GM19328 (cell line): ENCODE measurements around the gene TMBIM4.
"Not testable (repeated sequence)": the region's sequence is repeated elsewhere in the genome, so short reads cannot be mapped to it uniquely, and the experiment has no call there.

ENCODE experiments used
- ATAC-seq: cut with Tn5 transposase; IDR thresholded peaks from one replicate; pipeline ENCODE4 v1.9.1; 2021; ENCODE audit warnings: mild to moderate bottlenecking, moderate library complexity; ENCODE audit not compliant: unreplicated experiment

TMBIM4 gene

DNA sequence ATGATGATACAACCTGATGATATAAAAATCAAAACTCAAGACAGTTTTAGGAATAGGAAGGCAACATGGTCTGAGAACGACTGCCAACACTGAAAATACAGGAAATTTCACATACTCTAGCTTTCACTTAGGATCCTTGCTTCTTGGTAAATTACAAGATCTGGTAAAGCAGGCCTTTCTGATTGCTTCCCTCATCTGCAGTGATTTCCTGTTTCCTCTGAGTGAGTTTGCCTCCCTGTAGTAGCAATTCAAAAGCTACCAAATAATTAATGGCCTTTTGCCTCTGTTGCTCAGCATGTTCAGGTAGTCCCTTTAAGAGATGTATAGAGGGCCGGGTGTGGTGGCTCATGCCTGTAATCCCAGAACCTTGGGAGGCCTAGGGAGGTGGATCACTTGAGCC is 17.2 kb upstream of the TMBIM4 start:
- no peak for ATAC-seq

GRCh38 chr12:66184822-66185221 is 15.0 kb upstream of the TMBIM4 start:
- not testable (repeated sequence) for ATAC-seq

DNA sequence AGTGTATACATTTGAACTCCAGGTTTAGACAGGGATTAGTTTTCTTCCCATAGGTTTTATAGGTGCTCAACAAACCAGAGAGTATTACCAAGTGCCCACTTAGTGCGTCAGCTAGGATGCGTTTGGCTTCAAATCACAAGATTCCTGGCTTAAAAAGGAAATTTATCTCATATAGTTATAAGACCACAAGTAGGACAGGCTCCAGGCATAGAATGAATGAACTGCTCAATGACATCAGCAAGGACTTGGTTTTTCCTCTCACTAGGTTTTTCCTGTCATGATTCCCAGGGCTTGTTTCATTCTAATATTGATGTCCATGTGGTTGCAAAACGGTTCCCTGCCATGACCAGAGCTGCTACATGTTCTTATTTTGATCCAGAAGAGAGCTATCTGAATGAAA is 13.2 kb upstream of the TMBIM4 start:
- no peak for ATAC-seq

- no peak for ATAC-seq
Measured at GRCh38 chr12:66176105-66176900, 6.5 kb upstream of the TMBIM4 start.

DNA sequence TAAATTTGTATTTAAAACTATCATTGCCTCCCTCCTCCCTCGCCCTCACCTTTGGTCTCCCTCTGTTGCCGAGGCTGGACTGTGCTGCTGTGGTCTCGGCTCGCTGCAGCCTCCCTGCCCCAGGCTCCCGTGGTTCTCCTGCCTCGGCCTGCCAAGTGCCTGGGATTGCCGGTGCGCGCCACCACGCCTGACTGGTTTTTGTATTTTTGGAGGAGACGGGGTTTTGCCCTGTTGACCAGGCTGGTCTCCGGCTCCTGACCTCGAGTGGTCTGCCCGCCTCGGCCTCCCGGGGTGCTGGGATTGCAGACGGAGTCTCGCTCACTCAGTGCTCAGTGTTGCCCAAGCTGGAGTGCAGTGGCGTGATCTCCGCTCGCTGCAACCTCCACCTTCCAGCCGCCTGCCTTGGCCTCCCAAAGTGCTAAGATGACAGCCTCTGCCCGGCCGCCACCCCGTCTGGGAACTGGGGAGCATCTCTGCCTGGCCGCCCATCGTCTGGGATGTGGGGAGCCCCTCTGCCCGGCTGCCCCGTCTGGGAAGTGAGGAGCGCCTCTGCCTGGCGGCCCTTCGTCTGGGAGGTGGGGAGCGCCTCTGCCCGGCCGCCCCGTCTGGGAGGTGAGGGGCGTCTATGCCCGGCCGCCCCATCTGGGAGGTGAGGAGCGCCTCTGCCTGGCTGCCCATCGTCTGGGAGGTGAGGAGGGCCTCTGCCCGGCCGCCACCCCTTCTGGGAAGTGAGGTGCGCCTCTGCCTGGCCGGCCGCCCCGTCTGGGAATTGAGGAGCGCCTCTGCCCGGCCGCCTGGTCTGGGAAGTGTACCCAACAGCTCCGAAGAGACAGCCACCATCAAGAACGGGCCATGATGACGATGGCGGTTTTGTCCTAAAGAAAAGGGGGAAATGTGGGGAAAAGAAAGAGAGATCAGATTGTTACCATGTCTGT is 4.9 kb upstream of the TMBIM4 start:
- ATAC-seq = not testable (repeated sequence)

DNA sequence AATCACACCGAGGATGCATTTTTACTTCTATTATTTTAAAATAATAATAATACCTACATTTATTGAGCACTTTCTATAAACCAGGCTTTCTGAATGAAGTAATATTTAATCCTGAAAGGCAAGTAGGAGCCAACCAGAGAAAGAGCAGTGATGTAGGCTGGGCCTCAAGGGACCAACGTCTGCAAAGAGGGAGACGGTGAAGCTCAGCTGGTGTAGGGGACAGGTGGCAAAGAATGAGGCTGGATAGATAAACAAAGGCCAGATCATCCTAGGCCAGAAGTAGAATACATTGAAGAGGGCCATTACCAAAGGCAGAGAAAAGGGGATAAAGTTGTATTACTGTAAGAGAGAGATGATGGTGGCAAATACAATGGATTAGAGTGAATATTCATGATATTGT is 810 bp upstream of the TMBIM4 start:
- ATAC-seq = no peak

DNA sequence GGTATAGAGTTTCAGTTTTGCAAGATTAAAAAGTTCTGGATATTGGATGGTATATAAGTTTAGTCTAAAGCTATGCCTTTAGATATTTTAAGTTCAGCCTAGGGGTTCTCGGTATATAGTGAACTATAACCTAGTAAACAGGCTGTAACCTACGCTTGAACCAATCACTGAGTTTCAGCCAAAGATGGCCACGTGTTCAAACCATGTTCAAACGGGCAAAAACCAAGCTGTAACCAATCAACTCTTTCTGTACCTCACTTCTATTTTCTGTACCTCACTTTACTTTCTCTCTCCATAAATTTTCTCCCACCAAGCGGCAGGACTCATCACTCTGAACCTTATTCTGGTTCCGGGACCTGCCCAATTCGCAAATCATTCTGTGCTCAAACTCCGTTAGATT is 1.4 kb downstream of the TMBIM4 start:
- no peak for ATAC-seq

GRCh38 chr12:66166561-66166960 is 3.2 kb downstream of the TMBIM4 start:
- no peak for ATAC-seq

GRCh38 chr12:66165141-66165540 is 4.7 kb downstream of the TMBIM4 start:
- ATAC-seq = no peak

GRCh38 chr12:66164349-66164821 is 5.4 kb downstream of the TMBIM4 start:
- ATAC-seq = no peak

DNA sequence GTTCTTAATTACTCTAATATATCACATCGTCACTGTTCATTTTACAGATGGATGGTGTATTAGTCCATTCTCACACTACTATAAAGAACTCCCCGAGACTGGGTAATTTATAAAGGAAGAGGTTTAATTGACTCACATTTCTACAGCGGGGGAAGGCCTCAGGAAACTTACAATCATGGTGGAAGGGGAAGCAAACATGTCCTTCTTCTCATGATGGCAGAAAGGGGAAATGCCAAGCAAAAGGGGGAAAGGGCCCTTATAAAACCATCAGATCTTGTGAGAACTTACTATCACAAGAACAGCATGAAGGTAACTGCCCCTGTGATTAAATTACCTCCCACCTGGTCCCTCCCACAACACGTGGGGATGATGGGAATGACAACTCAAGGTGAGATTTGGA is 6.5 kb downstream of the TMBIM4 start:
- no peak for ATAC-seq

GRCh38 chr12:66162701-66163100 is 7.1 kb downstream of the TMBIM4 start:
- ATAC-seq = no peak

- no peak for ATAC-seq
Measured at GRCh38 chr12:66160704-66161103, 9.1 kb downstream of the TMBIM4 start.

- no peak for ATAC-seq
Measured at GRCh38 chr12:66159123-66159522, 10.7 kb downstream of the TMBIM4 start.

GRCh38 chr12:66156654-66157053 is 13.1 kb downstream of the TMBIM4 start:
- no peak for ATAC-seq

DNA sequence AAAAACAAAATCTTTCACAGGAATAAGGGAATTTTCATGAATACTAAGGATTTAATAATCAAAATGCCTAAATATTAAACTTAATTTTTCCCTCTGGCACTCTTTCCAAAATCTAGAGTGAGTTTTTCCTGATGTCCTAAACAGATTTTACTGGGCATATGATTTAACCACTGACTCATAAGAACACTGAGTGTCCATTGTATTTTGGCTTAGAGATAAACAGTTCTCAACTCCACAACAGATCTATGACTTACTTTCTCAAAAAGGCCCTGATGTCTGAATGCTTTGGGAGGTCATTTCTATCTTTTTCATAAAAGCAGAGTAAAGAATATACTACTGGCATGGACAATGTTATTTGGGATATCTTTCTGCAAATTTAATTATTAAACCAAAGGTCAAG is 15.0 kb downstream of the TMBIM4 start:
- ATAC-seq = no peak

DNA sequence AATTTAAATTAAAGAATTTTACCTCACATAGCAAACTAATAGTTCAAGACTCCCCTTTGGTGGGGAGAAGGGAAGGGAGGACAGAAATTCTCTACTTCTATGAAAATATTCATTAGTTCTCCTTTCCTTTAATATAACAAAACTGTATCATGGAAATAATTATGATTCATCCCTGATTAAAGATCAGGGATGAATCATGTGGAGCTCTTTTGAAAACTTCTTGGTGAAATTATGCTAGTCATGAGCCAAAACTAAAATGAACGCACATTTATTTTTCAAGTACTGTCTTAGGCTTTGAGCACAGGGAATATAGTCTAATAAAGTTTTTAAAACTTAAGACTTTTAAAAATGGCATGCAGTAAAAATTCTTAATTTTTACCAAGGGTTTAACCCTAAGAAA is 17.1 kb downstream of the TMBIM4 start:
- ATAC-seq = no peak

- no peak for ATAC-seq
Measured at GRCh38 chr12:66149702-66150398, 19.9 kb downstream of the TMBIM4 start.

GRCh38 chr12:66144791-66145754 is 24.7 kb downstream of the TMBIM4 start:
- no peak for ATAC-seq

- ATAC-seq = no peak
Measured at GRCh38 chr12:66143868-66144267, 25.9 kb downstream of the TMBIM4 start.
